Ovary (tissue), 3 donors: ENCODE data around the gene FAM184A.

Experiments
- EP300 ChIP-seq: sonication (generic); formaldehyde crosslinking; IDR thresholded peaks from one replicate; pipeline ENCODE4 v1.6.1; 2017; ENCODE audit warnings: antibody characterized with exemption
- POLR2A ChIP-seq: fragments of 450-650 bp; IDR thresholded peaks from one replicate; pipeline ENCODE4 v1.6.1; 2017; ENCODE audit warnings: antibody characterized with exemption, mild to moderate bottlenecking, moderate library complexity
- TF ChIP-seq, protein P1 (sequence below), 3 donors: fragments of 450-650 bp in 2 of 3; fragments of 200-600 bp in 1 of 3; IDR thresholded peaks; one replicate each; pipeline versions ENCODE4 v1.5.1 to v1.8.0; 2016 to 2022; ENCODE audit warnings: antibody characterized with exemption in 3 of 3, mild to moderate bottlenecking in 1 of 3
- donor health status: DM: no; HTN: no; CAD: no.

DNA sequence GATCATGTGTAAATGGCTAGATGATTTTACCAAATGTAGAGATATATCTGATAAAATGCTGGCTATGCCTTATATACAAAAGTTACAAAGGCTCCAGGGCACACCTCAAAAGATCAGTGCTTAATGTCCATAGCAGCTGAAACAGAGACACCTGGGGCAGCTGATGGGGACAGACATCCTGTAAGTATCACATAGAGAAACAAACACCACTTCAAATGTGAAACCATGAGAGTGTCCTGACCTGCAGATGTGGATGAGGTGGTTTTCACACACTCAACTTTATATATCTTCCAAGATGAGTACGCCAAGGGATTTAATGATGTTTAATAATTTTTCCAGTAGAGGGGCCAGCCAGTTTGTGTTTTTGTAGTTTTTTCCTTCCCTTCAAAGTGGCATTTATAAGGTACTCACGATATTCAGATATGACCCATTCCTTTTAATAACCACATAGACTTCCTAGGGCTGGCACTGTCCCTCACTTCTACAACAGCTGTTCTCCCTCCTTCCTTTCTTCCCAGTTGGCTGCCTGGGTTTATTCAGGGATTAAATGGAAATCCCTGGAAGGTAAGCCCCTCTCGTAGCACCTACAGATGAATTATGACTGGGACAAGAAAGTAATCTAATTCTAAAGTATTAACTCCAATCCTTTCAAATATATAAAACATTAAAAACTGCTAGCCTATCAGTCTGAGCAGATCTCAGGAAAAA is 93.2 kb downstream of the FAM184A start:
- TF ChIP-seq POLR2A (no peak), EP300 (no peak)
- TF ChIP-seq, protein P1, sequence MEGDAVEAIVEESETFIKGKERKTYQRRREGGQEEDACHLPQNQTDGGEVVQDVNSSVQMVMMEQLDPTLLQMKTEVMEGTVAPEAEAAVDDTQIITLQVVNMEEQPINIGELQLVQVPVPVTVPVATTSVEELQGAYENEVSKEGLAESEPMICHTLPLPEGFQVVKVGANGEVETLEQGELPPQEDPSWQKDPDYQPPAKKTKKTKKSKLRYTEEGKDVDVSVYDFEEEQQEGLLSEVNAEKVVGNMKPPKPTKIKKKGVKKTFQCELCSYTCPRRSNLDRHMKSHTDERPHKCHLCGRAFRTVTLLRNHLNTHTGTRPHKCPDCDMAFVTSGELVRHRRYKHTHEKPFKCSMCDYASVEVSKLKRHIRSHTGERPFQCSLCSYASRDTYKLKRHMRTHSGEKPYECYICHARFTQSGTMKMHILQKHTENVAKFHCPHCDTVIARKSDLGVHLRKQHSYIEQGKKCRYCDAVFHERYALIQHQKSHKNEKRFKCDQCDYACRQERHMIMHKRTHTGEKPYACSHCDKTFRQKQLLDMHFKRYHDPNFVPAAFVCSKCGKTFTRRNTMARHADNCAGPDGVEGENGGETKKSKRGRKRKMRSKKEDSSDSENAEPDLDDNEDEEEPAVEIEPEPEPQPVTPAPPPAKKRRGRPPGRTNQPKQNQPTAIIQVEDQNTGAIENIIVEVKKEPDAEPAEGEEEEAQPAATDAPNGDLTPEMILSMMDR (IDR thresholded peaks at IDR 0.05), result no peak
